HCT116 (cell line): ENCODE measurements around the gene DPYSL5. TPM values are rescaled to one million over a fixed set of nuclear protein-coding genes. Genes with fewer than 3 reads are reported as not detected.
A peak's percentile ranks its signal among the peaks of the same experiment; 100 is the strongest.

Experiments used
- ATAC-seq: fragments of 200-7000 bp; cut with Tn5 transposase; 2 replicates; pipeline ENCODE4 v1.9.1; 2020; ENCODE audit warnings: mild to moderate bottlenecking, moderate library complexity
- BruUV-seq: library from RNA; stranded (reverse); fragments of 400-500 nt; replicated peaks from 2 replicates; lab custom pipeline; 2021; lab: Mats Ljungman, UMichigan
- CTCF ChIA-PET: fragments of 300-600 bp; sonication (Branson Sonifier 250); formaldehyde crosslinking; loops from one replicate; lab custom pipeline; 2021; ENCODE audit warnings: antibody characterized with exemption; lab: Charles Lee
- POLR2A ChIA-PET: fragments of 300-600, 350-600 bp; sonication (Branson Sonifier 250); formaldehyde crosslinking; loops from one replicate; lab custom pipeline; 2021; ENCODE audit warnings: antibody characterized with exemption; lab: Charles Lee
- RAD21 ChIA-PET, 2 experiments: fragments of 300-600 bp; sonication (Branson Sonifier 250); formaldehyde crosslinking; loops; one replicate each; lab custom pipeline; 2023; ENCODE audit warnings: low total read pairs in 2 of 2; ENCODE audit not compliant: uncharacterized antibody in 2 of 2, unreplicated experiment in 2 of 2, low non-redundant PET in 1 of 2; lab: Charles Lee
- DNase-seq: peaks from one replicate; pipeline ENCODE4 v3.0.0-alpha.2; 2010; ENCODE audit warnings: low read depth, low spot score
- H2AFZ ChIP-seq: fragments of 200-600 bp; shearing (Covaris generic), sonication (generic); 2 replicates; pipeline ENCODE4 v1.6.1; 2017; ENCODE audit warnings: low read depth, mixed run types, mixed read lengths, antibody characterized with exemption, low read length; ENCODE audit not compliant: poor library complexity, severe bottlenecking
- H3K27ac ChIP-seq: 2 replicates; pipeline ENCODE4 v1.5.1; 2012; ENCODE audit warnings: low read depth, low read length
- H3K27me3 ChIP-seq: fragments of 200-600 bp; sonication (generic); 2 replicates; pipeline ENCODE4 v1.6.1; 2016; ENCODE audit warnings: mixed run types, low read length, mixed read lengths; ENCODE audit not compliant: insufficient read depth
- H3K36me3 ChIP-seq, 2 experiments: fragments of 200-500 bp in 1 of 2; fragments of 200-600 bp in 1 of 2; sonication (Bioruptor generic) in 1 of 2; sonication (generic) in 1 of 2; 2 replicates each; pipeline versions ENCODE4 v1.5.1 to v1.6.1; 2014 to 2016; ENCODE audit warnings: low read length in 2 of 2, inconsistent platforms in 1 of 2, mixed read lengths in 1 of 2, mixed run types in 1 of 2; ENCODE audit not compliant: insufficient read depth in 2 of 2, control insufficient read depth in 1 of 2
- H3K4me1 ChIP-seq, 2 experiments: fragments of 200-600 bp in 1 of 2; sonication (generic) in 1 of 2; 2 replicates each; pipeline versions ENCODE4 v1.5.1 to v1.6.1; 2012 to 2017; ENCODE audit warnings: low read length in 2 of 2, inconsistent platforms in 1 of 2, mild to moderate bottlenecking in 1 of 2, mixed read lengths in 1 of 2, mixed run types in 1 of 2, moderate library complexity in 1 of 2; ENCODE audit not compliant: insufficient read depth in 2 of 2, control insufficient read depth in 1 of 2
- H3K4me2 ChIP-seq: fragments of 200-600 bp; sonication (generic); 2 replicates; pipeline ENCODE4 v1.6.1; 2017; ENCODE audit warnings: mixed run types, low read length, mixed read lengths
- H3K4me3 ChIP-seq, 2 experiments: fragments of 200-600 bp in 1 of 2; sonication (generic) in 1 of 2; replicated peaks in 1 of 2; 2 replicates each; pipeline ENCODE4 v1.5.1; 2011 to 2016; ENCODE audit warnings: low read length in 2 of 2, control low read depth in 1 of 2, low read depth in 1 of 2, mild to moderate bottlenecking in 1 of 2, mixed read lengths in 1 of 2, mixed run types in 1 of 2
- H3K79me2 ChIP-seq: fragments of 200-600 bp; sonication (generic); 2 replicates; pipeline ENCODE4 v1.6.1; 2017; ENCODE audit warnings: mild to moderate bottlenecking, mixed run types, low read length, moderate library complexity, mixed read lengths; ENCODE audit not compliant: insufficient read depth
- H3K9ac ChIP-seq: fragments of 200-600 bp; sonication (generic); 2 replicates; pipeline ENCODE4 v1.6.1; 2016; ENCODE audit warnings: low read length, mixed read lengths
- H3K9me2 ChIP-seq: fragments of 200-600 bp; sonication (generic), shearing (Covaris generic); 2 replicates; pipeline ENCODE4 v1.6.1; 2017; ENCODE audit warnings: mixed run types, mild to moderate bottlenecking, moderate library complexity; ENCODE audit not compliant: insufficient read depth
- H3K9me3 ChIP-seq, 2 experiments: fragments of 200-500 bp in 1 of 2; fragments of 200-600 bp in 1 of 2; sonication (Bioruptor generic) in 1 of 2; sonication (generic) in 1 of 2; 2 replicates each; pipeline ENCODE4 v1.6.1; 2014 to 2017; ENCODE audit warnings: low read length in 2 of 2, mixed read lengths in 2 of 2, inconsistent platforms in 1 of 2, low read depth in 1 of 2, mild to moderate bottlenecking in 1 of 2, mixed run types in 1 of 2, moderate library complexity in 1 of 2; ENCODE audit not compliant: control insufficient read depth in 1 of 2, insufficient read depth in 1 of 2
- H4K20me1 ChIP-seq: fragments of 200-600 bp; sonication (generic), shearing (Covaris generic); 2 replicates; pipeline ENCODE4 v1.6.1; 2017; ENCODE audit warnings: mixed run types, mild to moderate bottlenecking, moderate library complexity; ENCODE audit not compliant: insufficient read depth
- CBX3 ChIP-seq: IDR thresholded peaks from 2 replicates; pipeline ENCODE4 v1.6.1; 2012; ENCODE audit warnings: low read depth
- CEBPB ChIP-seq: IDR thresholded peaks from 2 replicates; pipeline ENCODE4 v1.6.1; 2012; ENCODE audit warnings: low read depth
- EZH2 ChIP-seq: fragments of 200-600 bp; sonication (generic); IDR thresholded peaks from 2 replicates; pipeline ENCODE4 v1.6.1; 2017; ENCODE audit warnings: antibody characterized with exemption, mixed run types
- FOSL1 ChIP-seq: IDR thresholded peaks from 2 replicates; pipeline ENCODE4 v1.6.1; 2012; ENCODE audit warnings: low read depth
- JUND ChIP-seq: IDR thresholded peaks from 2 replicates; pipeline ENCODE4 v1.6.1; 2012
- POLR2AphosphoS5 ChIP-seq: IDR thresholded peaks from 2 replicates; pipeline ENCODE4 v1.6.1; 2011; ENCODE audit warnings: mild to moderate bottlenecking, low read depth, low read length, moderate library complexity
- SRF ChIP-seq: IDR thresholded peaks from 2 replicates; pipeline ENCODE4 v1.6.1; 2012; ENCODE audit warnings: low read depth
- TCF7L2 ChIP-seq: IDR thresholded peaks from 2 replicates; pipeline ENCODE4 v1.7.0; 2011; ENCODE audit warnings: borderline replicate concordance, inconsistent platforms; ENCODE audit not compliant: insufficient read depth, insufficient read length; ENCODE audit errors: extremely low read depth
- YY1 ChIP-seq: IDR thresholded peaks from 2 replicates; pipeline ENCODE4 v1.6.1; 2011; ENCODE audit warnings: low read length, low read depth, moderate library complexity, mild to moderate bottlenecking; ENCODE audit not compliant: insufficient replicate concordance; ENCODE audit errors: extremely low read depth
- ZBTB33 ChIP-seq: IDR thresholded peaks from 2 replicates; pipeline ENCODE4 v1.6.1; 2011; ENCODE audit warnings: mild to moderate bottlenecking, low read length, moderate library complexity; ENCODE audit not compliant: insufficient replicate concordance; ENCODE audit errors: extremely low read depth
- intact Hi-C: fragments of 100-400 bp; cut with micrococcal nuclease; formaldehyde crosslinking; loops from 2 replicates; pipeline ENCODE4 v1.10.0; 2022
- total RNA-seq: library from RNA; stranded (reverse); gene quantifications from one replicate; pipeline ENCODE4 v1.2.1, GENCODE V29; 2021; ENCODE audit not compliant: unreplicated experiment
- TF ChIP-seq, protein P1 (sequence below): IDR thresholded peaks from 2 replicates; pipeline ENCODE4 v1.6.1; 2012; ENCODE audit warnings: low read depth

DPYSL5 gene
- total RNA-seq, 1 experiment from 2014 or later, result 8.4 TPM

GRCh38 chr2:26989156-26989555, 141.2 kb downstream of the DPYSL5 start:
- Histone ChIP-seq H3K9me3 (no peaks in the 10 kb centered on the region), H3K27ac (no peak overlapping the region)
- TF ChIP-seq SRF (no peak), TCF7L2 (no peak), ZBTB33 (no peak), JUND (no peak), YY1 (no peak), FOSL1 (no peak), CEBPB (no peak), EZH2 (no peak), CBX3 (no peak), POLR2AphosphoS5 (no peak)
- TF ChIP-seq, protein P1, sequence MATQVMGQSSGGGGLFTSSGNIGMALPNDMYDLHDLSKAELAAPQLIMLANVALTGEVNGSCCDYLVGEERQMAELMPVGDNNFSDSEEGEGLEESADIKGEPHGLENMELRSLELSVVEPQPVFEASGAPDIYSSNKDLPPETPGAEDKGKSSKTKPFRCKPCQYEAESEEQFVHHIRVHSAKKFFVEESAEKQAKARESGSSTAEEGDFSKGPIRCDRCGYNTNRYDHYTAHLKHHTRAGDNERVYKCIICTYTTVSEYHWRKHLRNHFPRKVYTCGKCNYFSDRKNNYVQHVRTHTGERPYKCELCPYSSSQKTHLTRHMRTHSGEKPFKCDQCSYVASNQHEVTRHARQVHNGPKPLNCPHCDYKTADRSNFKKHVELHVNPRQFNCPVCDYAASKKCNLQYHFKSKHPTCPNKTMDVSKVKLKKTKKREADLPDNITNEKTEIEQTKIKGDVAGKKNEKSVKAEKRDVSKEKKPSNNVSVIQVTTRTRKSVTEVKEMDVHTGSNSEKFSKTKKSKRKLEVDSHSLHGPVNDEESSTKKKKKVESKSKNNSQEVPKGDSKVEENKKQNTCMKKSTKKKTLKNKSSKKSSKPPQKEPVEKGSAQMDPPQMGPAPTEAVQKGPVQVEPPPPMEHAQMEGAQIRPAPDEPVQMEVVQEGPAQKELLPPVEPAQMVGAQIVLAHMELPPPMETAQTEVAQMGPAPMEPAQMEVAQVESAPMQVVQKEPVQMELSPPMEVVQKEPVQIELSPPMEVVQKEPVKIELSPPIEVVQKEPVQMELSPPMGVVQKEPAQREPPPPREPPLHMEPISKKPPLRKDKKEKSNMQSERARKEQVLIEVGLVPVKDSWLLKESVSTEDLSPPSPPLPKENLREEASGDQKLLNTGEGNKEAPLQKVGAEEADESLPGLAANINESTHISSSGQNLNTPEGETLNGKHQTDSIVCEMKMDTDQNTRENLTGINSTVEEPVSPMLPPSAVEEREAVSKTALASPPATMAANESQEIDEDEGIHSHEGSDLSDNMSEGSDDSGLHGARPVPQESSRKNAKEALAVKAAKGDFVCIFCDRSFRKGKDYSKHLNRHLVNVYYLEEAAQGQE, result no peak
- TF ChIP-seq, all 23 proteins: peak for 0
- no TSS peak for BruUV-seq
- no peak overlapping the region for H3K4me3 ChIP-seq
- intact Hi-C loops, result no loop called here
- ChIA-PET CTCF (interaction anchor here (1.7 kb wide), 1 partner anchor 28 kb away, joined by 4 read pairs; no protein-coding TSS in a partner anchor), POLR2A (no interaction called here), RAD21 (no interaction called here)
- H3K9ac ChIP-seq, result no peak overlapping the region
- peaks cover 11 to 25% of the 10 kb centered on the region in 2 experiments for H3K4me1 ChIP-seq
- H3K27me3 ChIP-seq, result no peaks in the 10 kb centered on the region
- no peak overlapping the region for H2AFZ ChIP-seq
- H3K79me2 ChIP-seq, result no peaks in the 10 kb centered on the region
- H3K9me2 ChIP-seq, result no peaks in the 10 kb centered on the region
- H3K36me3 ChIP-seq, result no peaks in the 10 kb centered on the region
- peak overlapping the region; percentile 43 for H3K4me2 ChIP-seq
- no peak for DNase-seq
- no peaks in the 10 kb centered on the region for H4K20me1 ChIP-seq
- ATAC-seq, result peak; percentile 77
